WTC11 (cell line): ENCODE data around the gene B4GALT3. TPM values are rescaled to one million over a fixed set of nuclear protein-coding genes. Genes with fewer than 3 reads are reported as not detected.
A peak's percentile ranks its signal among the peaks of the same experiment; 100 is the strongest.

ENCODE experiments used
- ATAC-seq: fragments of 200-7000 bp; cut with Tn5 transposase; 2 replicates; pipeline ENCODE4 v1.10.0; 2021; ENCODE audit warnings: mild to moderate bottlenecking, moderate library complexity
- CTCF ChIA-PET: fragments of 300-600 bp; sonication (Branson Sonifier 250); formaldehyde crosslinking; loops from one replicate; lab custom pipeline; 2021; ENCODE audit warnings: antibody characterized with exemption; lab: Charles Lee
- POLR2A ChIA-PET: fragments of 350-600 bp; sonication (Branson Sonifier 250); formaldehyde crosslinking; loops from one replicate; lab custom pipeline; 2021; ENCODE audit warnings: antibody characterized with exemption; lab: Charles Lee
- DNase-seq: peaks from one replicate; pipeline ENCODE4 v3.0.0; 2021; ENCODE audit warnings: low spot score
- H3K27ac Mint-ChIP-seq: 2 replicates; pipeline ENCODE4 v1.8.0; 2021; ENCODE audit warnings: mixed read lengths
- H3K27me3 Mint-ChIP-seq: 2 replicates; pipeline ENCODE4 v1.8.0; 2021; ENCODE audit warnings: low read depth, mild to moderate bottlenecking, moderate library complexity, mixed read lengths
- H3K36me3 Mint-ChIP-seq: 2 replicates; pipeline ENCODE4 v1.8.0; 2021; ENCODE audit warnings: mixed read lengths
- H3K4me1 Mint-ChIP-seq: 2 replicates; pipeline ENCODE4 v1.8.0; 2022; ENCODE audit warnings: mixed read lengths
- H3K4me3 Mint-ChIP-seq: 2 replicates; pipeline ENCODE4 v1.8.0; 2021; ENCODE audit warnings: mild to moderate bottlenecking, moderate library complexity, mixed read lengths
- H3K9me3 Mint-ChIP-seq: 2 replicates; pipeline ENCODE4 v1.8.0; 2021; ENCODE audit warnings: mixed read lengths
- ARID4B ChIP-seq: sonication (generic); formaldehyde crosslinking; IDR thresholded peaks from 2 replicates; pipeline ENCODE4 v1.8.0; 2023; ENCODE audit warnings: missing genetic modification reagents, mild to moderate bottlenecking, borderline replicate concordance
- ATF6 ChIP-seq: sonication (generic); formaldehyde crosslinking; IDR thresholded peaks from 2 replicates; pipeline ENCODE4 v1.8.1; 2023; ENCODE audit warnings: mild to moderate bottlenecking, missing genetic modification reagents
- CREB1 ChIP-seq: sonication (generic); formaldehyde crosslinking; IDR thresholded peaks from 2 replicates; pipeline ENCODE4 v1.8.0; 2023; ENCODE audit warnings: mild to moderate bottlenecking, missing genetic modification reagents
- EMX1 ChIP-seq: fragments of 250-450 bp; sonication (Bioruptor Pico); IDR thresholded peaks from 2 replicates; pipeline ENCODE4 v1.8.0; 2021; ENCODE audit warnings: mild to moderate bottlenecking
- NFATC4 ChIP-seq: fragments of 250-450 bp; sonication (Bioruptor Pico); IDR thresholded peaks from 2 replicates; pipeline ENCODE4 v1.9.0; 2021; ENCODE audit warnings: mild to moderate bottlenecking
- PRDM15 ChIP-seq: sonication (generic); formaldehyde crosslinking; IDR thresholded peaks from 2 replicates; pipeline ENCODE4 v1.8.0; 2022; ENCODE audit warnings: missing genetic modification reagents
- STAT6 ChIP-seq: sonication (generic); formaldehyde crosslinking; conservative IDR thresholded peaks from 2 replicates; pipeline ENCODE4 v1.8.1; 2023; ENCODE audit warnings: mild to moderate bottlenecking, low read depth, missing genetic modification reagents, moderate library complexity
- TEAD4 ChIP-seq: sonication (generic); formaldehyde crosslinking; IDR thresholded peaks from 2 replicates; pipeline ENCODE4 v1.8.0; 2022; ENCODE audit warnings: mild to moderate bottlenecking, missing genetic modification reagents
- TP53 ChIP-seq: sonication (generic); formaldehyde crosslinking; IDR thresholded peaks from 2 replicates; pipeline ENCODE4 v1.8.1; 2023; ENCODE audit warnings: mild to moderate bottlenecking, missing genetic modification reagents
- total RNA-seq: library from RNA; stranded (reverse); gene quantifications from 3 replicates; pipeline ENCODE4 v1.2.3, GENCODE V29; 2021
- TF ChIP-seq, protein P1 (sequence below): sonication (generic); formaldehyde crosslinking; IDR thresholded peaks from 2 replicates; pipeline ENCODE4 v1.8.1; 2023; ENCODE audit warnings: mild to moderate bottlenecking, missing genetic modification reagents, borderline replicate concordance
- TF ChIP-seq, protein P2 (sequence below): fragments of 200-600 bp; IDR thresholded peaks from 2 replicates; pipeline ENCODE4 v1.8.0; 2022; ENCODE audit warnings: antibody characterized with exemption

Gene B4GALT3
- total RNA-seq, 1 experiment from 2014 or later = 40.1 TPM

DNA sequence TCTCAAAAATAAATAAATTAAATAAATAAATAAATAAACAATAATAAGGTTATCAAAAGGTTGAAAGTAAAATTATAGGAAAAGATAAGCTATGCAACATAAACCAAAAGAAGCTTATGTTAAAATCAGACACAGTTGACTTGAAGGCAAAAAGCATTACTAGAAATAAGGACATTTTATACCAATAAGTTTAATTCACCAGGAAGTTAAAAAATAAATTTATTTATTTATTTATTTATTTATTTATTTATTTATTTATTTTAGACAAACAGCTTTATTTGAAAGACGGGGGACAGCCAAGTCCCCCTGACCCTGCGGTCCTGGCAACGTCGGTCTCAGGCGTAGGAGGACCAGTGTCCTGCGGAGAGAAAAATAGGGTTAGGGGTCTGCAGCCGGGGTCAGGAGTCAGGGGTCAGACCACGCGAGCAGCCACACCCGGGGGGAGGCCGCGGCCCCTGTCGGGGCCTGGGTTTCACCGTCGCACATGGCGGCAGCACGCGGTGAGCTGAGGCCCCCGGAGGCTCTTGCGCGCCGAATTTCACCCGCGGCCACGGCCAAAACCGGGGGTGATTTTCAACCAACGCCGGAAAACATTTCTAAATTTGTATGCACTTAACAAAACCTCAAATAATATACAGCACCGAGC, 36.4 kb downstream of the B4GALT3 start (continued):
- TF ChIP-seq PRDM15 (CRISPR knock-in tag) = no peak

DNA sequence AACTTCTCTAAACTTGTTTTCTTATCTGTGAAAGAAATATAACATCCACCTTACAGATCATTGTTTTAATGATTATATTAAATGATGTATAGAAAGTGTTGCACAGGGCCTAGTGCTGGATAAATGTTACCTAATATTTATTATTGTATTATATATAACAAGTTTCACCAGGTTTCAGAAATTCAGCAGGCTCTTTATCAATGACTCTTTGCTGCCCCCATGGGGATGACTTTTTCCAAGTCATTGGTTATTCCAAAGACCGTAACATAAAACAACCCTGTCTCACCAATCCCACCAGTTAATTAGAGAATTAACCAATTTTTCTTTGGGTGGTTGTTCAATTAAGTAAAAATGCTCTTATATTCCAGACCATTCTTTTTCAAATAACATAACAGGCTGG, 37.5 kb downstream of the B4GALT3 start:
- peak; percentile 30 for DNase-seq
- no peaks in the 10 kb centered on the region for H3K27me3 Mint-ChIP-seq

DNA sequence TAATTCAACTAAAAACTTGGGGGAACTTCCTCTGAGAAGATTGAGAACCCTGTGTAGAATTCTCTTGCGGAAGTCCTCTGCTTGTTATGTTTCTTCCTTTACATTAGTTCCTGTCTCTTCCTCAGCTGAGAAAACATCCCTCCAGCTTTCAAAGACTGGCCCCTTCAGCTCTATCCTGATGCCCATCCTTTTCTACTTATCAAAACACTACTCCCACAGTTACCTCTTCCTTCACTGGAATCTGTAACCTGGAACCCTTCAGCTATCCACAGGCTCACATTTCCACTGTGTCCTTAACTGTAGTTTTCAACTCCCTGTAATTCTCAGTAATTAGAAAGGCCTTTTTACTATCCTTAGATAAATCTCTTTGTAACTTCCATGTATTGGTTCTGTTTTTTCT, 38.9 kb downstream of the B4GALT3 start:
- no peak overlapping the region for H3K4me3 Mint-ChIP-seq
- DNase-seq (no peak), ATAC-seq (no peak)
- ChIA-PET POLR2A (no interaction called here), CTCF (interaction anchor here (1.1 to 2.7 kb wide), 2 partner anchors 40 to 67 kb away, joined by 9 to 17 read pairs; partner anchors contain the start of gene KLHDC9)
- H3K9me3 Mint-ChIP-seq = no peaks in the 10 kb centered on the region
- H3K27ac Mint-ChIP-seq = peak overlapping the region; percentile 22
- peaks cover 8% of the 10 kb centered on the region for H3K4me1 Mint-ChIP-seq
- H3K27me3 Mint-ChIP-seq = no peaks in the 10 kb centered on the region
- H3K36me3 Mint-ChIP-seq = peaks cover 4% of the 10 kb centered on the region; the same call in 1 of the 2 replicates
- TF ChIP-seq, protein P1, sequence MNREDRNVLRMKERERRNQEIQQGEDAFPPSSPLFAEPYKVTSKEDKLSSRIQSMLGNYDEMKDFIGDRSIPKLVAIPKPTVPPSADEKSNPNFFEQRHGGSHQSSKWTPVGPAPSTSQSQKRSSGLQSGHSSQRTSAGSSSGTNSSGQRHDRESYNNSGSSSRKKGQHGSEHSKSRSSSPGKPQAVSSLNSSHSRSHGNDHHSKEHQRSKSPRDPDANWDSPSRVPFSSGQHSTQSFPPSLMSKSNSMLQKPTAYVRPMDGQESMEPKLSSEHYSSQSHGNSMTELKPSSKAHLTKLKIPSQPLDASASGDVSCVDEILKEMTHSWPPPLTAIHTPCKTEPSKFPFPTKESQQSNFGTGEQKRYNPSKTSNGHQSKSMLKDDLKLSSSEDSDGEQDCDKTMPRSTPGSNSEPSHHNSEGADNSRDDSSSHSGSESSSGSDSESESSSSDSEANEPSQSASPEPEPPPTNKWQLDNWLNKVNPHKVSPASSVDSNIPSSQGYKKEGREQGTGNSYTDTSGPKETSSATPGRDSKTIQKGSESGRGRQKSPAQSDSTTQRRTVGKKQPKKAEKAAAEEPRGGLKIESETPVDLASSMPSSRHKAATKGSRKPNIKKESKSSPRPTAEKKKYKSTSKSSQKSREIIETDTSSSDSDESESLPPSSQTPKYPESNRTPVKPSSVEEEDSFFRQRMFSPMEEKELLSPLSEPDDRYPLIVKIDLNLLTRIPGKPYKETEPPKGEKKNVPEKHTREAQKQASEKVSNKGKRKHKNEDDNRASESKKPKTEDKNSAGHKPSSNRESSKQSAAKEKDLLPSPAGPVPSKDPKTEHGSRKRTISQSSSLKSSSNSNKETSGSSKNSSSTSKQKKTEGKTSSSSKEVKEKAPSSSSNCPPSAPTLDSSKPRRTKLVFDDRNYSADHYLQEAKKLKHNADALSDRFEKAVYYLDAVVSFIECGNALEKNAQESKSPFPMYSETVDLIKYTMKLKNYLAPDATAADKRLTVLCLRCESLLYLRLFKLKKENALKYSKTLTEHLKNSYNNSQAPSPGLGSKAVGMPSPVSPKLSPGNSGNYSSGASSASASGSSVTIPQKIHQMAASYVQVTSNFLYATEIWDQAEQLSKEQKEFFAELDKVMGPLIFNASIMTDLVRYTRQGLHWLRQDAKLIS (CRISPR knock-in tag) = no peak
- TF ChIP-seq ARID4B (CRISPR knock-in tag) (no peak), NFATC4 (CRISPR knock-in tag) (no peak), TP53 (CRISPR knock-in tag) (no peak), ATF6 (CRISPR knock-in tag) (no peak), EMX1 (CRISPR knock-in tag) (no peak), CREB1 (CRISPR knock-in tag) (no peak), STAT6 (no peak)

More for the DNA sequence above, 37.5 kb downstream of the B4GALT3 start:
- TF ChIP-seq, protein P2, sequence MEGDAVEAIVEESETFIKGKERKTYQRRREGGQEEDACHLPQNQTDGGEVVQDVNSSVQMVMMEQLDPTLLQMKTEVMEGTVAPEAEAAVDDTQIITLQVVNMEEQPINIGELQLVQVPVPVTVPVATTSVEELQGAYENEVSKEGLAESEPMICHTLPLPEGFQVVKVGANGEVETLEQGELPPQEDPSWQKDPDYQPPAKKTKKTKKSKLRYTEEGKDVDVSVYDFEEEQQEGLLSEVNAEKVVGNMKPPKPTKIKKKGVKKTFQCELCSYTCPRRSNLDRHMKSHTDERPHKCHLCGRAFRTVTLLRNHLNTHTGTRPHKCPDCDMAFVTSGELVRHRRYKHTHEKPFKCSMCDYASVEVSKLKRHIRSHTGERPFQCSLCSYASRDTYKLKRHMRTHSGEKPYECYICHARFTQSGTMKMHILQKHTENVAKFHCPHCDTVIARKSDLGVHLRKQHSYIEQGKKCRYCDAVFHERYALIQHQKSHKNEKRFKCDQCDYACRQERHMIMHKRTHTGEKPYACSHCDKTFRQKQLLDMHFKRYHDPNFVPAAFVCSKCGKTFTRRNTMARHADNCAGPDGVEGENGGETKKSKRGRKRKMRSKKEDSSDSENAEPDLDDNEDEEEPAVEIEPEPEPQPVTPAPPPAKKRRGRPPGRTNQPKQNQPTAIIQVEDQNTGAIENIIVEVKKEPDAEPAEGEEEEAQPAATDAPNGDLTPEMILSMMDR = 0 out of 2 replicates have a peak, but pooled peaks have one; percentile 26
- TF ChIP-seq TEAD4 (CRISPR knock-in tag) = no peak
- peak; percentile 59; the same call in 1 of the 2 replicates for ATAC-seq
- no peak overlapping the region for H3K4me3 Mint-ChIP-seq
- peaks cover 4% of the 10 kb centered on the region; the same call in 1 of the 2 replicates for H3K36me3 Mint-ChIP-seq
- ChIA-PET CTCF (interaction anchor here (0.7 to 2.7 kb wide), 4 partner anchors 28 to 255 kb away, joined by 4 to 17 read pairs (median 8); partner anchors contain the start of genes ITLN1 and KLHDC9), POLR2A (no interaction called here)
- H3K9me3 Mint-ChIP-seq = no peaks in the 10 kb centered on the region
- H3K4me1 Mint-ChIP-seq = peaks cover 8% of the 10 kb centered on the region
- H3K27ac Mint-ChIP-seq = no peak overlapping the region
